Fibroblast of lung (primary cell): ENCODE data around the gene CIZ1. TPM values are rescaled to one million over a fixed set of nuclear protein-coding genes. Genes with fewer than 3 reads are reported as not detected.
A peak's percentile ranks its signal among the peaks of the same experiment; 100 is the strongest.
"Not testable (repeated sequence)": the region's sequence is repeated elsewhere in the genome, so short reads cannot be mapped to it uniquely, and the experiment has no call there.

Experiments
- DNase-seq, 2 donors: peaks; one replicate each; pipeline versions ENCODE4 v3.0.0 to v3.0.0-alpha.2; 2010; ENCODE audit warnings: low read depth in 2 of 2
- H2AFZ ChIP-seq: 2 replicates; pipeline ENCODE4 v1.5.1; 2012; ENCODE audit warnings: low read length, control low read depth, inconsistent platforms
- H3K27ac ChIP-seq: 2 replicates; pipeline ENCODE4 v1.5.1; 2011; ENCODE audit warnings: low read length, control low read depth; ENCODE audit not compliant: insufficient read depth
- H3K27me3 ChIP-seq: 2 replicates; pipeline ENCODE4 v1.5.1; 2011; ENCODE audit warnings: mild to moderate bottlenecking, low read length; ENCODE audit not compliant: control insufficient read depth, insufficient read depth
- H3K36me3 ChIP-seq: 2 replicates; pipeline ENCODE4 v1.5.1; 2011; ENCODE audit warnings: low read length; ENCODE audit not compliant: control insufficient read depth, insufficient read depth
- H3K4me1 ChIP-seq: 2 replicates; pipeline ENCODE4 v1.5.1; 2011; ENCODE audit warnings: low read length; ENCODE audit not compliant: control insufficient read depth, insufficient read depth; ENCODE audit errors: extremely low read depth
- H3K4me2 ChIP-seq: 2 replicates; pipeline ENCODE4 v1.5.1; 2011; ENCODE audit warnings: low read length, control low read depth; ENCODE audit not compliant: insufficient read depth; ENCODE audit errors: extremely low read depth
- H3K4me3 ChIP-seq, 4 experiments: fragments of 200-600 bp in 1 of 4; sonication (generic) in 1 of 4; replicated peaks in 1 of 4; 2 replicates each; pipeline ENCODE4 v1.5.1; 2011 to 2016; ENCODE audit warnings: low read length in 4 of 4, low read depth in 3 of 4, mild to moderate bottlenecking in 3 of 4, control low read depth in 2 of 4, inconsistent platforms in 1 of 4, mixed read lengths in 1 of 4; ENCODE audit not compliant: insufficient read depth in 1 of 4; ENCODE audit errors: control extremely low read depth in 1 of 4
- H3K79me2 ChIP-seq: 2 replicates; pipeline ENCODE4 v1.5.1; 2012; ENCODE audit warnings: mild to moderate bottlenecking, low read length, inconsistent platforms; ENCODE audit not compliant: control insufficient read depth, insufficient read depth
- H3K9ac ChIP-seq: 2 replicates; pipeline ENCODE4 v1.5.1; 2011; ENCODE audit warnings: mild to moderate bottlenecking, low read length, control low read depth; ENCODE audit not compliant: insufficient read depth
- H3K9me3 ChIP-seq: 2 replicates; pipeline ENCODE4 v1.5.1; 2012; ENCODE audit warnings: low read depth, low read length; ENCODE audit not compliant: control insufficient read depth, insufficient read depth
- H4K20me1 ChIP-seq: 2 replicates; pipeline ENCODE4 v1.5.1; 2011; ENCODE audit warnings: low read length; ENCODE audit not compliant: control insufficient read depth, insufficient read depth; ENCODE audit errors: extremely low read depth
- CTCF ChIP-seq, 2 donors: IDR thresholded peaks in 1 of 2; conservative IDR thresholded peaks in 1 of 2; 1 replicate in 1 of 2; 2 replicates in 1 of 2; pipeline ENCODE4 v1.5.1; 2011 to 2012; ENCODE audit warnings: low read length in 2 of 2, control low read depth in 1 of 2, inconsistent platforms in 1 of 2, low read depth in 1 of 2, mild to moderate bottlenecking in 1 of 2
- EZH2 ChIP-seq: IDR thresholded peaks from 2 replicates; pipeline ENCODE4 v1.5.1; 2012; ENCODE audit warnings: low read length, control low read depth, mild to moderate bottlenecking; ENCODE audit errors: missing control alignments
- polyA plus RNA-seq, 2 donors: library from polyadenylated mRNA; depleted of rRNA in 1 of 2; stranded (reverse) in 1 of 2; unstranded in 1 of 2; fragments of >200 nt; gene quantifications; 2 replicates each; pipeline ENCODE4 v1.2.1, GENCODE V29; 2011 to 2012; ENCODE audit warnings: missing spikeins in 1 of 2
- total RNA-seq: library from RNA; depleted of rRNA; stranded (reverse); fragments of >200 nt; gene quantifications from 2 replicates; pipeline ENCODE4 v1.2.1, GENCODE V29; 2014

The CIZ1 gene
- total and polyA plus RNA-seq, 2 donors (not counting 1 experiment from before 2014, with no cell fraction given), result 26.1 to 27.2 TPM

- not testable (repeated sequence) for H3K4me2 ChIP-seq, H3K4me1 ChIP-seq, H3K27ac ChIP-seq, H2AFZ ChIP-seq, H3K36me3 ChIP-seq, H3K79me2 ChIP-seq, H3K4me3 ChIP-seq, DNase-seq, H3K9me3 ChIP-seq, H3K9ac ChIP-seq, H4K20me1 ChIP-seq
- H3K27me3 ChIP-seq, result peaks cover 17% of the 10 kb centered on the region
- TF ChIP-seq EZH2, result peak; percentile 6
Measured at GRCh38 chr9:128131346-128131745, 60.0 kb downstream of the CIZ1 start.

GRCh38 chr9:128130651-128131050 is 60.7 kb downstream of the CIZ1 start:
- H3K4me1 ChIP-seq, H3K27ac ChIP-seq, H2AFZ ChIP-seq, H3K79me2 ChIP-seq, DNase-seq, H3K4me3 ChIP-seq, H3K9me3 ChIP-seq, H3K36me3 ChIP-seq, H4K20me1 ChIP-seq, H3K4me2 ChIP-seq, H3K9ac ChIP-seq: not testable (repeated sequence)
- peaks cover 16% of the 10 kb centered on the region for H3K27me3 ChIP-seq

- not testable (repeated sequence) for H3K79me2 ChIP-seq, H3K9ac ChIP-seq, DNase-seq, H3K4me3 ChIP-seq, H2AFZ ChIP-seq, H4K20me1 ChIP-seq, H3K9me3 ChIP-seq, H3K27ac ChIP-seq, H3K4me2 ChIP-seq, H3K36me3 ChIP-seq
- H3K4me1 ChIP-seq, result peaks cover 12% of the 10 kb centered on the region
- H3K27me3 ChIP-seq, result peaks cover 13% of the 10 kb centered on the region
- TF ChIP-seq CTCF (conservative IDR thresholded peaks at IDR 0.05 in 1 of 2, IDR thresholded peaks at IDR 0.05 in 1 of 2; ENCODE audit: low read depth in 1 of 2, low read length in 2 of 2), result peak in 1 of 2 donors; percentile 9
Measured at GRCh38 chr9:128129976-128130590, 61.3 kb downstream of the CIZ1 start.

GRCh38 chr9:128128836-128129590 is 62.4 kb downstream of the CIZ1 start:
- Histone ChIP-seq H3K4me2 (peak overlapping the region; percentile 95), H3K9ac (peak overlapping the region; percentile 98), H3K4me3 (peak overlapping the region; percentile 75 to 93 (median 88)), H3K27me3 (peaks cover 13% of the 10 kb centered on the region), H3K36me3 (no peaks in the 10 kb centered on the region), H3K27ac (peak overlapping the region; percentile 95), H3K4me1 (peaks cover 13% of the 10 kb centered on the region), H3K9me3 (no peaks in the 10 kb centered on the region), H2AFZ (peak overlapping the region; percentile 93), H3K79me2 (peaks cover 10% of the 10 kb centered on the region), H4K20me1 (no peaks in the 10 kb centered on the region)
- no peak for DNase-seq
- no peak for TF ChIP-seq CTCF (conservative IDR thresholded peaks at IDR 0.05 in 1 of 2, IDR thresholded peaks at IDR 0.05 in 1 of 2; ENCODE audit: low read depth in 1 of 2, low read length in 2 of 2)
